HEK293T (cell line): Measurements from ENCODE around the gene FEZF1.

Experiments
- CTCF ChIA-PET: fragments of 350-600 bp; formaldehyde crosslinking; extraction: SDS; loops from one replicate; lab custom pipeline; 2021; ENCODE audit warnings: antibody characterized with exemption, inconsistent platforms; lab: Yijun Ruan, JAX
- POLR2A ChIA-PET: fragments of 350-600 bp; formaldehyde crosslinking; extraction: SDS; loops from one replicate; lab custom pipeline; 2020; ENCODE audit warnings: antibody characterized with exemption, inconsistent platforms; lab: Yijun Ruan, JAX
- DNase-seq: peaks from one replicate; pipeline ENCODE4 v3.0.0; 2012; ENCODE audit warnings: mixed read lengths; ENCODE audit errors: extremely low spot score
- ARNT ChIP-seq: fragments of 450-650 bp; IDR thresholded peaks from 2 replicates; pipeline ENCODE4 v1.6.1; 2017; ENCODE audit warnings: mild to moderate bottlenecking
- BHLHE40 ChIP-seq: fragments of 450-650 bp; IDR thresholded peaks from 2 replicates; pipeline ENCODE4 v1.6.1; 2016; ENCODE audit warnings: mild to moderate bottlenecking, moderate library complexity, borderline replicate concordance
- CTBP1 ChIP-seq: fragments of 450-650 bp; IDR thresholded peaks from 2 replicates; pipeline ENCODE4 v1.6.1; 2016; ENCODE audit warnings: borderline replicate concordance
- ELF4 ChIP-seq: fragments of 450-650 bp; IDR thresholded peaks from 2 replicates; pipeline ENCODE4 v1.6.1; 2017; ENCODE audit warnings: antibody characterized with exemption
- FOXA1 ChIP-seq: fragments of 450-650 bp; IDR thresholded peaks from 2 replicates; pipeline ENCODE4 v1.6.1; 2016; ENCODE audit warnings: mild to moderate bottlenecking
- FOXK2 ChIP-seq: fragments of 450-650 bp; IDR thresholded peaks from 2 replicates; pipeline ENCODE4 v1.6.1; 2016; ENCODE audit warnings: mild to moderate bottlenecking
- FOXM1 ChIP-seq: fragments of 450-650 bp; IDR thresholded peaks from 2 replicates; pipeline ENCODE4 v1.6.1; 2017; ENCODE audit warnings: mild to moderate bottlenecking, borderline replicate concordance
- HDGF ChIP-seq: fragments of 450-650 bp; IDR thresholded peaks from 2 replicates; pipeline ENCODE4 v1.6.1; 2017; ENCODE audit warnings: antibody characterized with exemption, borderline replicate concordance
- L3MBTL2 ChIP-seq: fragments of 450-650 bp; conservative IDR thresholded peaks from 2 replicates; pipeline ENCODE4 v1.6.1; 2016; ENCODE audit warnings: mild to moderate bottlenecking
- LEF1 ChIP-seq: fragments of 450-650 bp; IDR thresholded peaks from 2 replicates; pipeline ENCODE4 v1.6.1; 2017; ENCODE audit warnings: mild to moderate bottlenecking, borderline replicate concordance
- NFRKB ChIP-seq: fragments of 450-650 bp; IDR thresholded peaks from 2 replicates; pipeline ENCODE4 v1.6.1; 2016; ENCODE audit warnings: mild to moderate bottlenecking, moderate library complexity
- PKNOX1 ChIP-seq: fragments of 450-650 bp; IDR thresholded peaks from 2 replicates; pipeline ENCODE4 v1.6.1; 2016
- SP1 ChIP-seq: fragments of 450-650 bp; IDR thresholded peaks from 2 replicates; pipeline ENCODE4 v1.6.1; 2017
- SUZ12 ChIP-seq: fragments of 450-650 bp; IDR thresholded peaks from 2 replicates; pipeline ENCODE4 v1.6.1; 2016; ENCODE audit warnings: mild to moderate bottlenecking
- TARDBP ChIP-seq: fragments of 450-650 bp; IDR thresholded peaks from 2 replicates; pipeline ENCODE4 v1.6.1; 2016
- ZNF384 ChIP-seq: fragments of 450-650 bp; IDR thresholded peaks from 2 replicates; pipeline ENCODE4 v1.6.1; 2016

FEZF1 gene

DNA sequence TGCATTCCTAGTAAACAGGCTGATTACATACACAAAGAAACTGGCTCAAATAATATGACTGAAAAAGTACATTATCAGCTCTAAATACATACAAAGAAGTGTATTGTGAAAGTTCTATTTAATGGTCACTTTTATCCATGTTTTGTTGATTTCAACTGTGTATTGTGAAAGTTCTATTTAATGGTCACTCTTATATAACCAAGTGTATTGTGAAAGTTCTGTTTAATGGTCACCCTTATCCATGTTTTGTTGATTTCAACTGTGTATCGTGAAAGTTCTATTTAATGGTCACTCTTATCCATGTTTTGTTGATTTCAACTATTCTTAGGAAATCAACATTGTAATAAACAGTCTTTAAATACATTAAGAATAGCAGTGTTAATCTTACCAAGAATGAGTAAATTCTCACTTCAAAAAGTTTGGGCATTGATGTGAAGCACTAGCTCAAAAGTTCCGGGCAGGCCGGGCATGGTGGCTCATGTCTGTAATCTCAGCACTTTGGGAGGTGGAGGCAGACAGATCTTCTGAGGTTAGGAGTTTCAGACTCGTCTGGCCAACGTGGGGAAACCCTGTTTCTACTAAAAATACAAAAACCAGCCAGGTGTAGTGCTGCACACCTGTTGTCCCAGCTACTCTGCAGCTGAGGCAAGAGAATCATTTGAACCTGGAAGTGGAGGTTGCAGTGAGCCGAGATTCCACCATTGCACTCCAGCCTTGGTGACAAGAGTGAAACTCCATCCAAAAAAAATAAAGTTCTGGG, 34.8 kb upstream of the FEZF1 start:
- no peak for DNase-seq
- POLR2A ChIA-PET = no interaction called here
- TF ChIP-seq ZNF384 (no peak), NFRKB (no peak), SUZ12 (no peak), SP1 (no peak), CTBP1 (no peak), ELF4 (no peak), ARNT (no peak), HDGF (no peak), LEF1 (no peak), TARDBP (no peak), BHLHE40 (no peak), PKNOX1 (no peak)
- CTCF ChIA-PET = interaction anchor here (1.0 kb wide), 1 partner anchor 13 kb away, joined by 3 read pairs; no protein-coding TSS in a partner anchor

DNA sequence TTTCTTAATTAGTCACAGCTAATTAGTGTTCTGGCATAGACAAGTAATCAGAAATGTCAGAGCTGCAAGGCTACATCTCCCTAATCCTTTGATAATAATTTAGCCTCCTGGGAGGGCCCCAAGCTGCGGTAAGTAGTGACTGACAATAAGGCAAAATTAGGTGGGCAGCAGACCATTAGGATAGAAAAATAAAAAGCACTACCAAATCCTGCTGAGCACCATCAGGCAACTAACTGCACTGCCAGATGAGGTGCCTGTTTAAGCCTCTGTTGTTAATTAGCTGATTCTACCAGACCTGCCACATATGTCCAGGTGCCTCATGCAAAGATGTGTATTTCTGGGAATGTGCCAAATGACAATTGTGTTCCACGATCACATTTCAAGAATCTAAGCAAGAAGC, 32.5 kb upstream of the FEZF1 start:
- ChIA-PET POLR2A (no interaction called here), CTCF (interaction anchor here (0.6 kb wide), 1 partner anchor 110 kb away, joined by 3 read pairs; no protein-coding TSS in a partner anchor)
- TF ChIP-seq HDGF = no peak
- no peak for TF ChIP-seq LEF1
- no peak for TF ChIP-seq NFRKB
- no peak for TF ChIP-seq ELF4
- TF ChIP-seq PKNOX1 = no peak
- no peak for TF ChIP-seq L3MBTL2
- DNase-seq = no peak

- no peak for DNase-seq
- POLR2A ChIA-PET = no interaction called here
- CTCF ChIA-PET = no interaction called here
- TF ChIP-seq L3MBTL2 = no peak
- no peak for TF ChIP-seq NFRKB
- TF ChIP-seq LEF1 = no peak
- no peak for TF ChIP-seq SP1
These were observed 24.7 kb upstream of the FEZF1 start for GRCh38 chr7:122329145-122329802.

DNA sequence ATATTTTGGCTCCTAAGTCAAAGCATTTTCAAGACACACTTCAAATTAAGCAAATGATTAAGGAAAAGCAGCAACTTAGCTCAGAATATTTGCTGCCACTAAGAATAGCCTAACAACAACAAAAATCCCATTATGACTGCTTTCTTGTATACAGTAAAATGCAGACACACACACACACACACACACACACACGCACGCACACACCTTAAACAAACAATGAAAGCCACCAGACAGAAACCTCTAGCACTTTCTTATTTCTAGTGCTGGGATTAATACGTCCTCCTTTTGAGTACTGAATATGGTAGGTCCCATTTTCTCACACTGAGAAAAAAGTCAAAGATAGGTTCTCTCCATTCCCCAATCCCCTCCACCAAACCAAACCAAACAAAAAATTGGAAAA, 23.4 kb upstream of the FEZF1 start:
- ChIA-PET POLR2A (no interaction called here), CTCF (interaction anchor here (0.7 kb wide), 1 partner anchor 244 kb away, joined by 3 read pairs; no protein-coding TSS in a partner anchor)
- TF ChIP-seq LEF1 (no peak), ZNF384 (no peak), TARDBP (no peak), FOXM1 (no peak), HDGF (no peak), CTBP1 (no peak), PKNOX1 (no peak), NFRKB (no peak), ELF4 (no peak), L3MBTL2 (no peak), FOXA1 (no peak), SP1 (no peak), FOXK2 (no peak), BHLHE40 (no peak), SUZ12 (no peak), ARNT (no peak)
- no peak for DNase-seq

DNA sequence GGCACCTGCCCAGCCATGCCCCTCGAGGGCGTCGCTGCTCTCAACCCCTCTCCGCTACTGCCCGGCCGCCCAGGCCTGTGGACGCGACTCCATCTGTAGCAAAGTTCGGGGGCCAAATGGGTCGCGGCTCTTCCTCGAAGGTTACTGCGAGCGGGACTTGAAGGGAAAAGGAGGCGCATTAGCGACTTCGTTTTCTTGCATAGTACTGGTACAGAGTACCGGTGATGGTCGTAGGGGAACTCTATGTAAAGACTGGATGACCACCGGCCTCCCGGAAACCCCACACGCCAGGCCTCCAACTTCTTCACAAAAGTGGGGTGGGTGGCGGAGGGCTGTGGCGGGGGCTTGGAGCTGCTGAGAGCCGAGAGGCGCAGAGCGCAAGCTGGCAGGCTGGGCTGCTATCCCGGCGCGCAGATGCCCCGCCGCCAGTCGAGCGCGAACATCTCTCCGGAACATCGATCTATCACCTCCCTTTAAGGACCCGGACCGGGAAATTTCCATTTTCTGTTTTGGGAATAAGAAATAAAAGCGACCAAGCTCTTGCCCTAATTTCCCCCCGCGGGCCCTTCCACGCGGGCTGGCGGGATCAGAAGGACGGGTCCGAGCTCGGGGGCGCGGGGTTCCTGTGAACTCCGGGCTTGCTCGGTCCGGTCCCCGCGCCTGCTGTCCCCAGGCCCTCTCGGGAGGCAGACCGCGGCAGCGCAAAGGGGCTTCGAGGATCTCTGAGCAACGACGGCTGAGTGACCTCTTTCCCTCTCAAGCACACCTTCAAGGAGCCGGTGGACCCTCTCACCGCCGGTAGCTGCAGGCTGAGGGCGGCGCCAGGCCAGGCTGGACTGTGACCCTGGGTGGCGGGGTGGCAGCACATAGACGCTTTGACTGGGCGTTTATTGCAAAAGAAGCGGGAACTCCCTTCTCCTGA, 12.2 kb upstream of the FEZF1 start:
- DNase-seq = no peak
- CTCF ChIA-PET = no interaction called here
- TF ChIP-seq BHLHE40 (no peak), TARDBP (no peak), L3MBTL2 (no peak), ELF4 (no peak), ZNF384 (no peak), FOXM1 (no peak), FOXA1 (no peak), HDGF (no peak), ARNT (no peak), SUZ12 (no peak), SP1 (no peak), CTBP1 (no peak), PKNOX1 (no peak)
- POLR2A ChIA-PET = no interaction called here
